ENCODE results near the gene C7.
"Not testable (repeated sequence)": the region's sequence is repeated elsewhere in the genome, so short reads cannot be mapped to it uniquely, and the experiment has no call there.

C7 gene

DNA sequence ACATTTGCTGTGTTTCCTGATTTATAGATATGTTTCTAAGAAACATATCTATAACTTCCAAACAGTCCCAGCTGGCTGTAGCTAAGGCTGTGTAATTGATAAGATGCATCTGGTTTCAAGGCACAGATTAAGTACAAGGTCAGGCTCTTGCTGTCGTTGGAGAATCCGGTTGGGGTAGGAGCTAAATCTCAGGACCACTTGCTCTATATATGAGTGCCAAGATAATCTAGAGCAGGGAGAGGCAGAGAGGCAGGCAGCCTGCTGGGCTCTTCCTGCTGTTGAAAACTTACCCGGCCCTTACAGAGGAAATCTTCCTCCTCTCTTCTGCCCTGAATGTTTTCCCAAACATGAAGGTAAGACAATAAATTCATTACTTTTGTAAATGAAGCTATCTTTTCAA lies at the start of gene C7:
Gene C7 (plus strand): TSS at position 234 of the 400 bp plus-strand sequence. CDS start 114 bp downstream, at position 348.
- no peak for DNase-seq (ENCODE audit: low read depth in 1 of 2, low spot score in 1 of 2)

DNA sequence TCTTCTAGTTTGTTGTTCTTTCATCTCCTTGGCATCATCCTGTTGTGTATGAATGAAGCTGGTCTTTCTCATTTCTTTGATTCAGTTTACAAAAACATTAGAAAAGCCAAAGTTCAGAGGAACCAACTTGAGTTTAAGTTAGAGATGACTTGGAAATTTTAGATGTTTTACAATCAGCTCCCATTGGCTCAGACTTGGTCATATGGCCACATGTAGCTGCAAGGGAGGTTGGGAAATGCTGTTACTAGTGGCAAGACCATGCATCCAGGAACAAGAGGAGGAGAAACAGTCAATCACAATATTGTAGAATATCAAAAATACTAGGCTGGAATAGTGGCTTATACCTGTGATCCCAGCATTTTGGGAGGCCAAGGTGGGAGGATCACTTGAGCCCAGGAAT lies 48.6 kb upstream of the C7 start:
- DNase-seq (ENCODE audit: low read depth in 1 of 2, low spot score in 1 of 2), result no peak

DNA sequence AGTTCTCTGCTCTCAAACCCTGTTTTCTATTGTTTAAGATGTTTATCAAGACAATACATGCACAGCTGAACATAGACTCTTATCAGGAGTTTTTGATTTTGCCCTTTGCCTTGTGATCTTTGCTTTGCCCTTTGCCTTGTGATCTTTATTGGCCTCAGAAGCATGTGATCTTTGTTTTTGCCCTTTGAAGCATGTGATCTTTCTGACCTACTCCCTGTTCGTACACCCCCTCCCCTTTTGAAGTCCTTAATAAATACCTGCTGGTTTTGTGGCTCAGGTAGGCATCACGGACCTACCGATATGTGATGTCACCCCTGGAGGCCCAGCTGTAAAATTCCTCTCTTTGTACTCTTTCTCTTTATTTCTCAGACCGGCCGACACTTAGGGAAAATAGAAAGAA lies 44.3 kb upstream of the C7 start:
- DNase-seq (ENCODE audit: low read depth in 1 of 2, low spot score in 1 of 2), result not testable (repeated sequence)

DNA sequence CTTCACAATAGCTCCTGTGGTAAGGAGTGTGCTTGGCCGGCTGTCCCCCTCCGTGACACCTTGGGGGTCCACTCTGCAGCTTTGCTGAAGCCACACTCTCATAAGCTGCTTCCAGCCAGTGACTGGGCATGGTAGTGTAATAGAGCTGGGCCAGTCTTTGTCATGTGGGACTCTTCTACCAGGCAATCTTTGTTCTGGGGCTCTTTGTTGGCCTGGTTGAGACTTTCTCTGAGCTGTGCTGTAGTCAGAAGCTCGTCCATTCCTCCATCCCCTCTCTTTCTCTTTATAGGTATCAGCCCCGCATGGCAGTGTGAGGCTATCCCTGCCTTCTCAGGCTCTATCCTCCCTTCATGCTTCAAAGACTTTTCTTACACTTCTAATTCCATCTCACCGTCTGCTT lies 42.5 kb upstream of the C7 start:
- no peak for DNase-seq (ENCODE audit: low read depth in 1 of 2, low spot score in 1 of 2)

DNA sequence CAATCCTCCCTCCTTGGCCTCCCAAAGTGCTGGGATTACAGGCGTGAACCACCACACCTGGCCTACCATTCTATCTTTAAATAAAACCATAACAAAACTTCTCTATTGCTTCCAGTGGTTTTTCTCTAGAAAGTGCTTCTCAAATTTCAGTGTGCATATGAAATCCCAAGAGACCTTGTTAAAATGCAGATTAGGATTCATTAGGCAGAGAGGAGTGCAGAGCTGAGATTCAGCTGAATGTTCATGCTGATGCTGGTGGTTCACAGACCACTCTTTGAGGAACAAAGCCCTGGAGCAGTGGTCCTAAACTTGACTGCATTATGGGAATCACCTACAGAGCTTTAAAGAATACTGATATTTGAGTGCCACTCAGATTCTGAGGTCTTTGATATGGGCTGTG lies 39.9 kb upstream of the C7 start:
- no peak for DNase-seq (ENCODE audit: low read depth in 1 of 2, low spot score in 1 of 2)

DNA sequence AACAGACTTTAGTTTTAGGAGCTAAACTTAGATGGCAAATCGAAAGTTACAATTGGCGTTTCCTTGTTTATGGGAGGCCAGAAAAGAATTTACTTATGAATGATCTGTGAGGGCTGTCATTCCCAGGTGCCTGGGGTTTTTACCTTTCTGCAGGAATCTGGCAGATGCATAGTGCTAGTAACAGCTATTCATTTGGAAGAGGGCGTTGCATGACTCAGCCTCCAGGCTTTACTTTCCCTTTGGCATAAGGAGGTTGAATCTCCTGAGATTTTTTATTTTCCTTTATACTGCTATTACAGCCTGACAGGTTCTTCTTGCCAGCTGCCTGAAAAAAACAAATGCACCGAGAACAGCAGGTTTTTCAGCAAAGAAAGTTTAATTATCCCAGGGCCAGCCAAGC lies 38.1 kb upstream of the C7 start:
- DNase-seq (ENCODE audit: low read depth in 1 of 2, low spot score in 1 of 2), result no peak

DNA sequence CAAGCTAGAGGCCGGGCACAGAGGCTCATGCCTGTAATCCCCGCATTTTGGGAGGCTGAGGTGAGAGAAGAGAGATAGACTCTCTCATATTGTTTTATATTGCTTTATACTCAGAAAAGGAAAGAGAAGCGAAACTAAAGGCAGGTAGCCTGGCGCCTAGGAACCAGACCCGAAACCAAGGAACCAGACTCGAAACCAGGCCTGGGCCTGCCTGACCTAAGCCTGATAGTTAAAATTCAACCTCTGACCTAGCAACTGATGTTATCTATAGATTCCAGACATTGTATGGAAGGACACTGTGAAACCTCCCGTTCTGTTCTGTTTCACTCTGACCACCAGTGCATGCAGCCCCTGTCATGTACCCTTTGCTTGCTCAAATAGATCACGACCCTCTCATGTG lies 37.0 kb upstream of the C7 start:
- not testable (repeated sequence) for DNase-seq (ENCODE audit: low read depth in 1 of 2, low spot score in 1 of 2)

DNA sequence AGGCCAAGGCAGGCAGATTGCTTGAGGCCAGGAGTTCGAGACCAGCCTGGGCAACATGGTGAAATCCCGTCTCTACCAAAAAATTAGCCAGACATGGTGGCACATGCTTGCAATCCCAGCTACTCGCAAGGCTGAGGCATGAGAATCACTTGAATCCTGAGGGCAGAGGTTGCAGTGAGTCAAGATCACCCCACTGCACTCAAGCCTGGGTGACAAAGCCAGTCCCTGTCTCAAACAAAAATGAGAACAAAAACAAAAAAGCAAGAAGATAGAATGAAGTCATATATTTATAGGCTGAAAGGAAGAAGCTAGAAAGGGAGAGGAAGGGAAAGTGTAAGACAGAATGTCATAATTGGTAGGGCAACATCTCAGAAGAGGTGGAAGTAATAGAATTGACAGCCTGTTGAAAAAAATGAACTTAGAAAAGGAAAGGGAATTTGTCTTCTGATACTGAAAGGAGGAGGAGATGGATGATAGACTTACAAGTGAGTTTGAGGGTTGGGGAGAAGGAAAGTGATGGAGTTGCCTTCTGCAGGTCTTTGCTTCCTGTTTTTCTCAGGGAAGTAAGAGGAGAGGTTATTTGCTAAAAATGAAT lies 35.9 kb upstream of the C7 start:
- DNase-seq (ENCODE audit: low read depth in 1 of 2, low spot score in 1 of 2), result no peak

DNA sequence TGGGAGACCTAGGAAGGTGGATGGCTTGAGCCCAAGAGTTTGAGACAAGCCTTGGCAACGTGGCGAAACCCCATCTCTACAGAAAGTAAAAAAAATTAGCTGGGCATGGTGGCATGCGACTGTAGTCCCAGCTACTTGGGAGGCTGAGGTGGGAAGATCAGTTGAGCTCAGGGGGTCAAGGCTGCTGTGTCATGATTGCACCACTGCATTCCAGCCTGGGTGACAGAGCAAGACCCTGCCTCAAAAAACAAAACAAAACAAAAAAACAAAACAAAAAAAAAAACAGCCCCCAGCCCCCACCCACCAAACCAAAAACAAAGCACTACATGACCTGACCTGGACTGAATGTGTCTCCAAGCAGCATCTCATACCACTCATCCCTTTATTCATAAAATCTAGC lies 33.3 kb upstream of the C7 start:
- no peak for DNase-seq (ENCODE audit: low read depth in 1 of 2, low spot score in 1 of 2)

DNA sequence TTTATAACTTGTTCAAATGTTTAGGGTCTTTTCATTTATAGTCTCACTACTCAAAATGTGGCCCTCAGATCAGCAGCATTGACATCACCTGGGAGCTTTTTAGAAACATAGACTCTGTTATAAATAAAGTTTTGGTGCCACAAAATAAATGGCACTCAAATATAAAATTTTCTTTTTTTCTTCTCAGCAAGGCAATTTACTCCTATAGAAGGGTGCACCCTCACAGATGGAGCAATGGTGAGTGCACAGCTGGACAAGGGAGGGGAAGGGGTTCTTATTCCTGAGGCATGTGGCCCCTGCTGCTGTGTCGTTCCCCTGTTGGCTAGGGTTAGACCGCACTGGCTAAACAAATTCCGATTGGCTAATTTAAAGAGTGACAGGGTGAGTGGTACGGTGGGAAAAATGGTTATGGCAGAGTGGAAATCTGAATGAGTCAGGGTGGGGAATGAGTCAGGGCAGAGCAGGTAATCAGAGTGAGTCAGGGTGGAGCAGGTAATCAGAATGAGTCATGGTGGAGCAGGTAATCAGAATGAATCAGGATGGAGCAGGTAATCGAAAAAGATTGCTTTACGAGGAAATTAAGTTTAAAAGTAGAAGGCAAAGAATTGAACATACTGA lies 31.8 kb upstream of the C7 start:
- no peak for DNase-seq (ENCODE audit: low read depth in 1 of 2, low spot score in 1 of 2)

DNA sequence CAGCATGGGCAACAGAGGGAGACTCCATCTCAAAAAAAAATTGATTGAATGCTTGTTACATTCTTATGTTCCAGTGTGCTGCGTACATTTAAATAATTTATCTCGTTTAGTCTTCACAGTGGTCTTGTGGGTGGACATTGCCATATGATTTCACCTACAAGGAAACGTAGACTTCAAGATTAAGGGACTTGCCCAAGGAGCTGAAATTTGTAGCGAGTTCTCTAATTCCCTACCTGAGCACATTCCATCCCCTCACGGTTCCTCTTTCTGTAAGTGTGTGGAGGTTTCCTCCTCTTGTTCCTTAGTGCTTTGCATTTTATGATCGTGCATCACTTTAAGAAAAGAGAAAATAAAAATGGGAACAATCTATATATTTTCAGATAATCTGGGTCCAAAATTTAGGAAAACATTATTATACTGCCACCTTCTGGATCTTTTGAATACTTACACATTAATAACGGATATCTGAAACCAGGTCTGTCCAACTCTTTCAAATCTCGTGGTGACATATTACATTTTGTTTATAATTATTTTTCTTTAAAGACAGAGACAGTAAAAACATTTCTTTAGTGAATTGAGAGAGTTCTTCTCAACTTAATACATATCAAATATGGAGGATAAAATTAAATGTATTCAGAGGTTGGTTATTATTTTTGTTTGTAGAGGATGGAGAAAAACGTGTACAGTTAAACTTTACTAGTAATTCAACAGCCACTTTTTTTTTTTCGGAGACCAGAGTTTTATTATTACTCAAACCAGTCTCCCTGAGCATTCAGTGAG lies 29.9 kb upstream of the C7 start:
- no peak for DNase-seq (ENCODE audit: low read depth in 1 of 2, low spot score in 1 of 2)

DNA sequence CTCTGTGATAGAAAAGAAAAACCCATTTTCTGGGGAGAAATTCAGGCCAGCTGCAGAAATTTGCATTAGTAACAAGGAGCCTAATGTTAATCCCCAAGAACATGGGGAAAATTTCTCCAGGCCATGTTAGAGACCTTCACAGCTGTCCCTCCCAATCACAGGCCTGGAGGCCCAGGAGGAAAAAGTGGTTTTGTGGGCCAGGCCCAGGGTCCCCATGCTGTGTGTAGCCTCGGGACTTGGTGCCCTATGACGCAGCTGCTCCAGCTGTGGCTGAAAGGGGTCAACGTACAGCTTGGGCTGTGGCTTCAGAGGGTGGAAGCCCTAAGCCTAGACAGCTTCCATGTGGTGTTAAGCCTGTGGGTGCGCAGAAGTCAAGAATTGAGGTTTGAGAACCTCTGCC lies 27.0 kb upstream of the C7 start:
- no peak for DNase-seq (ENCODE audit: low read depth in 1 of 2, low spot score in 1 of 2)

DNA sequence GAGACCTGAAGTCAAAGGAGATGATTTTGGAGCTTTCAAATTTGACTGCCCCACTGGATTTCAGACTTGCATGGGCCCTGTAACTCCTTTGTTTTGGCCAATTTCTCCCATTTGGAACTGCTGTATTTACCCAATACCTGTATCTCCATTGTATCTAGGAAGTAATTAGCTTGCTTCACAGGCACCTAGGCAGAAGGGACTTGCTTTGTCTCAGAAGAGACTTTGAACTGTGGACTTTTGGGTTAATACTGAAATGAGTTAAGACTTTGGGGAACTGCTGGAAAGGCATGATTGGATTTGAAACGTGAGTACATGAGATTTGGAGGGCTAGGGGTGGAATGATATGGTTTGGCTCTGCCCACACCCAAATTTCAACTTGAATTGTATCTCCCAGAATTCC lies 26.2 kb upstream of the C7 start:
- DNase-seq (ENCODE audit: low read depth in 1 of 2, low spot score in 1 of 2), result not testable (repeated sequence)

DNA sequence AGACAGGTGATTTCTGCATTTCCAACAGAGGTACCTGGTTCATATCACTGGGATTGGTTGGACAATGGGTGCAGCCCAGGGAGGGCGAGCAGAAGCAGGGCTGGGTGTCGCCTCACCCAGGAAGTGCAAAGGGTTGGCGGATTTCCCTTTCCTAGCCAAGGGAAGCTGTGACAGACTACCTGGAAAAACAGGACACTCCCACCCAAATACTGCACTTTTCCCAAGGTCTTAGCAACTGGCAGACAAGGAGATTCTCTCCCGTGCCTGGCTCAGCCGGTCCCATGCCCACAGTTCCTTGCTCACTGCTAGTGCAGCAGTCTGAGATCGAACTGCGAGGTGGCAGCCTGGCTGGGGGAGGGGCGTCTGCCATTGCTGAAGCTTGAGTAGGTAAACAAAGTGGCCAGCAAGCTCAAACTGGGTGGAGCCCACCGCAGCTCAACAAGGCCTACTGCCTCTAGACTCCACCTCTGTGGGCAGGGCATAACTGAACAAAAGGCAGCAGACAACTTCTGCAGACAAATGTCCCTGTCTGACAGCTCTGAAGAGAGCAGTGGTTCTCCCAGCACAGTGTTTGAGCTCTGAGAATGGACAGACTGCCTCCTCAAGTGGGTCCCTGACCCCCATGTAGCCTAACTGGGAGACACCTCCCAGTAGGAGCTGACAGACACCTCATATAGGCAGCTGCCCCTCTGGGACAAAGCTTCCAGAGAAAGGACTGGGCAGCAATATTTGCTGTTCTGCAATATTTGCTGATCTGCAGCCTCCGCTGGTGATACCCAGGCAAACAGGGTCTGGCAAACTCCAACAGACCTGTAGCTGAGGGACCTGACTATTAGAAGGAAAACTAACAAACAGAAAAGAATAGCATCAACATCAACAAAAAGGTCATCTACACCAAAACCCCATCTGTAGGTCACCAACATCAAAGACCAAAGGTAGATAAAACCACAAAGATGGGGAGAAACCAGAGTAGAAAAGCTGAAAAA lies 13.6 kb upstream of the C7 start:
- DNase-seq (ENCODE audit: low read depth in 1 of 2, low spot score in 1 of 2), result not testable (repeated sequence)

DNA sequence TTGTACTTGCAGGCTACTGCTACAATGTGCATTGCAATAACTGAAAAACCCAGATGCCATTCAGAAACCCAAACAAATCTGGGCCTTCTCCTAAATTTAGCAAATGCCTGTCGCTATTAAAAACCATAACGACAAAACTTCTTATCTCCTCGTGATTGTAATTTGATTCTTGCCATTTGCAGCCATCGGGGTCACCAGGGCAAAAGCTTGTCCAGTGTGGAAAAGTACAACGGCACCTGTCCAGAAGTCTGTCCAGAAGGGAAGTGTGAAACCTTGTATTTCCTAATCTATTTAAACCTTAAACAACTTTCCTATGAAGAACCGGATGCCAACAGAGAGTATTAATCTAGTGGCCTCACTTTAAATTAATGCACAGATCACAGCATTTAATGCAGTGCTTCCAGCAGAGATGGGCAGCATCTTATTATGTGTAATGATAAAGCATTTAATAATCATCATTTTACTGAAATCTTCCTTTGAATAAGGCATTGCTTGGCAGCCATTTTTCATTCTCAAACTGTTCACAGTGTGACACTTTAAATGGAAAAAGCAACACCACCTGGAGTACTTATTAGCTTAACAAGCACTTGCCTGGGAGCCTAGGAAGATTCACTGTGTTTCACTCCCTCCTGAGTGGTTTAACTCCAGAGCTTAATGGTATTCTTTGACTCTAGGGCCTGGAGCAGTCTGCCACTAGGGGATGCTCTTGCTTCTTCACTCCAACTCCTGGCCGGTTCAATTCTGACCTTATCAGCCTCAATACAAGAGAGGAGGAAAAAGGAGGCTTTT lies 4.9 kb upstream of the C7 start:
- DNase-seq (ENCODE audit: low read depth in 1 of 2, low spot score in 1 of 2), result no peak

DNA sequence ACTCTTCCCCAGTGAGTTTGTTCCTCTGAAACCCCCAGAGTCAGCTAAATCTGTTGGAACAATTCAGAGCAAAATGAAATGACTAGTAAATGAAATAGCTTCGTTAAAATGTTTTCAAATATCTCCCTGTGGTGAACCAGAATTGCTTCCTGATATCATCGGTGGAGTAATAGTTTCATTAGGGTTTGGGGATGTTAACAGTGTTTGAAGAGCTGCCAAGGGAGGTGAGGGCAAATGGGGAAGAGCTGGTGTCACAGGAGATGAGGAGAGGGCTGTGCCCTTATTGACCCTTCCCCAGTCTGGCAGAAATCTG lies 4.3 kb upstream of the C7 start:
- DNase-seq (ENCODE audit: low read depth in 1 of 2, low spot score in 1 of 2), result no peak

DNA sequence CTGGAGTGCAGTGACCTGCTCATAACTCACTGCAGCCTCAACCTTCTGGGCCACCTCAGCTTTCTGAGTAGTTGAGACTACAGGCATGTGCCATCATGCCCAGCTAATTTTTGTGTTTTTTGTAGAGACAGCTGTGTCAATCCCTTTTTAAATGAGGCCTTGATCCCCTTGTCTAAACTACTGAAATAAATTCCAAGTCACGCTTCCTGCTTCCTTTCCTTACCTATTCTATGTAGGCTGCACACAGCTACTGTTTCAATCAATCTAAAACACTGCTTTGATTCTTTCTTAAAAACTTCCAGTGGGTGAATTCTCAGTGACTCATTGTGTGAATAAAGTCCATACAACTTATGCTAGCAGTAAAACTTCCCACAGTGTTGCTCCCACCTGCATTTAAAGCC lies 2.9 kb upstream of the C7 start:
- no peak for DNase-seq (ENCODE audit: low read depth in 1 of 2, low spot score in 1 of 2)

DNA sequence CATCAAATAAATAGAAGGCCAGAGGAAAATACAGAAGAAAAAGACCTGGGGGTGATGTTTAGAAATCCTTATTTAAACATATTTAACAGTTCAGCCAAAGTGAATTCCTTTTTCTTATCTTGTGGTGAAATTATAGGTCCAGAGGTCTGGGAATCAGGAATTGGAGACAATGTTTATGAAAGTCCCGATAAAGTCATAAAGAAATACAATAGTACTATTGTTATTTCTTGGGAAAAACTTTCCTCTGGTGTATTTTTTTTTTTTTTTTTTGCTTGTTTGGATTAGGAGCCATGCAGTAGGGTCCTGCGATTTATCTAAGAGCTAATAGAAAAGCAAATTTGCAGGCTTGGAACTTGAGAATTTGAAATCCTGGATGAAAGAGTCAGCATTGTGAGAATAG lies 426 bp downstream of the C7 start:
- DNase-seq (ENCODE audit: low read depth in 1 of 2, low spot score in 1 of 2), result no peak

DNA sequence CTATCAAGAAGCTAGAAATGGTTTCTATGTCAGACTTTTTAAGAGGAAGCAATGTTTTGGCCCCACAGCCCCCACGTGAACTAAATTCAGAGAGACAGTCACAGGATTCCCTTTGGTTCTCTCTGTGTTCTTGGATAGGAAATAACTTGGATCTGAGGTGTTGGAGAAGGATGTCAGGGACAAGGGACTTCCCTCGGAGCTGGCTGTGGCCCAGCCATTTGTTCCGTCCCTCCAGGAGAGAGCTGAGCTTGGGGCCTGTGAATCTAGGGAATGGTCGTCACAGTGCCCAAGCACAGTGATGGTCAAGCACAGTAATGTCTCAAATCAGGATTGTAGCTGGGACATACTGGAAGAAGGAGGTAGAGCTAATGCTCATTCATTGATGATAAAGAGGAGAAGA lies 2.0 kb downstream of the C7 start:
- DNase-seq (ENCODE audit: low read depth in 1 of 2, low spot score in 1 of 2), result no peak

DNA sequence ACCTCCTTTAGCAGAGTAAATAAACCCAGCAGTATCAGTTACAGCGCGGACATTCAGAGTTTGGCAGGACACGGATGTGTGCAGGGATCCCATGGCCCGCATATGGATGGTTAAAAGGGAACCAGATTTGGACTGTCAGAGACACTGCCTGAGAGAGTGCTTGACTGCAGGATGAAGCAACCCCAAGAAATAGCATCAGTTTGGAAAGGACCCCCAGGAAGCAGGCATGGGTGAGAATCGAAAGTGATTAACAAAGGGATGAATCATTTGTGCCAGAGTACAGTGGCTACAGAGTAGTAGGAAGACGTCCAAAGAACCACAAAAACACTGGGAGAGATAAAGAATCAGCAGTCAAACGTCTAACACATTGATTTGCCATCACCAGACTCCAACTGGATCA lies 5.5 kb downstream of the C7 start:
- no peak for DNase-seq (ENCODE audit: low read depth in 1 of 2, low spot score in 1 of 2)
